Panc1 (cell line): ENCODE data around the gene NRG2. TPM values are rescaled to one million over a fixed set of nuclear protein-coding genes. Genes with fewer than 3 reads are reported as not detected.

Source experiments
- ATAC-seq: fragments of 200-7000 bp; cut with Tn5 transposase; 2 replicates; pipeline ENCODE4 v1.9.1; 2020; ENCODE audit warnings: mild to moderate bottlenecking, moderate library complexity
- BruUV-seq: library from RNA; stranded (reverse); fragments of 400-500 nt; replicated peaks from 2 replicates; lab custom pipeline; 2021; lab: Mats Ljungman, UMichigan
- CTCF ChIA-PET: fragments of 300-600 bp; sonication (Branson Sonifier 250); formaldehyde crosslinking; loops from one replicate; lab custom pipeline; 2022; ENCODE audit warnings: antibody characterized with exemption; lab: Charles Lee
- POLR2A ChIA-PET: fragments of 300-600 bp; sonication (Branson Sonifier 250); formaldehyde crosslinking; loops from one replicate; lab custom pipeline; 2022; ENCODE audit warnings: antibody characterized with exemption; lab: Charles Lee
- DNase-seq: peaks from one replicate; pipeline ENCODE4 v3.0.0-alpha.2; 2010; ENCODE audit warnings: low read depth, low spot score
- H3K27ac ChIP-seq: 2 replicates; pipeline ENCODE4 v1.5.1; 2011; ENCODE audit warnings: mild to moderate bottlenecking, low read length, inconsistent platforms
- H3K27me3 ChIP-seq: fragments of 200-500 bp; sonication (Bioruptor generic); 2 replicates; pipeline ENCODE4 v1.6.0; 2014; ENCODE audit warnings: low read length, inconsistent platforms; ENCODE audit not compliant: control insufficient read depth, insufficient read depth
- H3K36me3 ChIP-seq: fragments of 200-500 bp; sonication (Bioruptor generic); 2 replicates; pipeline ENCODE4 v1.5.1; 2014; ENCODE audit warnings: inconsistent platforms, mild to moderate bottlenecking, low read length, moderate library complexity; ENCODE audit not compliant: control insufficient read depth, insufficient read depth
- H3K4me1 ChIP-seq: 2 replicates; pipeline ENCODE4 v1.5.1; 2011; ENCODE audit warnings: inconsistent platforms, mild to moderate bottlenecking, low read length, moderate library complexity; ENCODE audit not compliant: control insufficient read depth, insufficient read depth
- H3K4me3 ChIP-seq, 2 experiments: 2 replicates each; pipeline ENCODE4 v1.5.1; 2011 to 2012; ENCODE audit warnings: low read depth in 2 of 2, low read length in 2 of 2, mild to moderate bottlenecking in 2 of 2, inconsistent platforms in 1 of 2, moderate library complexity in 1 of 2
- H3K9me3 ChIP-seq: fragments of 200-500 bp; sonication (Bioruptor generic); 2 replicates; pipeline ENCODE4 v1.5.1; 2014; ENCODE audit warnings: low read depth, mild to moderate bottlenecking, inconsistent platforms, low read length, moderate library complexity; ENCODE audit not compliant: control insufficient read depth, insufficient read depth
- CTCF ChIP-seq: fragments of 450-650 bp; IDR thresholded peaks from 2 replicates; pipeline ENCODE4 v1.5.1; 2017; ENCODE audit warnings: mild to moderate bottlenecking
- POLR2AphosphoS5 ChIP-seq: IDR thresholded peaks from 2 replicates; pipeline ENCODE4 v1.6.1; 2012; ENCODE audit warnings: mild to moderate bottlenecking, low read depth, low read length, moderate library complexity
- REST ChIP-seq, 2 experiments: IDR thresholded peaks; 2 replicates each; pipeline ENCODE4 v1.6.1; 2011 to 2012; ENCODE audit warnings: low read depth in 2 of 2, control low read depth in 1 of 2, low read length in 1 of 2, mild to moderate bottlenecking in 1 of 2, moderate library complexity in 1 of 2; ENCODE audit not compliant: insufficient read depth in 1 of 2
- SIN3A ChIP-seq: IDR thresholded peaks from 2 replicates; pipeline ENCODE4 v1.6.1; 2012; ENCODE audit warnings: low read depth, mild to moderate bottlenecking, low read length, moderate library complexity, borderline replicate concordance; ENCODE audit not compliant: insufficient read depth
- TCF7L2 ChIP-seq: IDR thresholded peaks from 2 replicates; pipeline ENCODE4 v1.6.1; 2011; ENCODE audit warnings: mild to moderate bottlenecking, low read depth, low read length, inconsistent platforms
- in situ Hi-C: cut with HindIII; loops from 2 replicates; pipeline ENCODE4 v1.10.0; 2016; ENCODE audit warnings: low sequenced_read_pairs, low pct_unique_long_range_greater_than_20kb
- intact Hi-C: fragments of 100-400 bp; cut with micrococcal nuclease; formaldehyde crosslinking; loops from one replicate; pipeline ENCODE4 v1.10.0; 2022; ENCODE audit not compliant: unreplicated experiment
- total RNA-seq: library from RNA; stranded (reverse); gene quantifications from one replicate; pipeline ENCODE4 v1.2.1, GENCODE V29; 2021; ENCODE audit not compliant: unreplicated experiment

The NRG2 gene
- total RNA-seq, 1 experiment from 2014 or later: 20.2 TPM

DNA sequence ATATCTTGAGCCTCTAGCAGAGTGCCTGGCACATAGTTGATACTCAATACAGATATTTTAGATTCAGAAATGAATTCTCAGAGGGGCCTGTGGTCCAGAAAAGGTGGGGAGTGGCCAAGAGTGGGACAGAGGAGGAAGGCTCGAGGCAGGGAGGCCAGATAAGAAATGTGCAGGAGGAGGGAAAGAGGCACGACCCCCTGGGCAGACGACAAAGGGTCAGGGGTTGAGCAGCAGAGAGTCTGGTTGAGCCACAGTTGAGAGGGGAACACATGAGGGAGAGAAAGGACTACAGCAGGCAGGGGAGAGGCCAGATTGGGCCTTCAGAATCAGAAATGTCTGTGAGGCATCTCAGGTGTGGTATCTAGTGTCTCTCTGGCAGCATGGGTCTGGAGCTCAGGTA, 158.4 kb downstream of the NRG2 start:
- ATAC-seq: no peak
- CTCF ChIA-PET: no interaction called here
- H3K27ac ChIP-seq: no peak overlapping the region
- DNase-seq: no peak
- H3K4me1 ChIP-seq: no peaks in the 10 kb centered on the region
- POLR2A ChIA-PET: interaction anchor here (0.7 kb wide), 1 partner anchor 29 kb away, joined by 3 read pairs; no protein-coding TSS in a partner anchor
- H3K36me3 ChIP-seq: no peaks in the 10 kb centered on the region
- H3K9me3 ChIP-seq: no peaks in the 10 kb centered on the region
- intact Hi-C loops: no loop called here
- in situ Hi-C loops: no loop called here
- no peaks in the 10 kb centered on the region for H3K27me3 ChIP-seq
- H3K4me3 ChIP-seq: no peak overlapping the region
- no peak for TF ChIP-seq REST (IDR thresholded peaks at IDR 0.05; ENCODE audit: insufficient read depth in 1 of 2, low read depth in 2 of 2, low read length in 1 of 2)
- no peak for TF ChIP-seq POLR2AphosphoS5
- TF ChIP-seq SIN3A: no peak
- no peak for TF ChIP-seq TCF7L2
- no peak for TF ChIP-seq CTCF
- no TSS peak for BruUV-seq

DNA sequence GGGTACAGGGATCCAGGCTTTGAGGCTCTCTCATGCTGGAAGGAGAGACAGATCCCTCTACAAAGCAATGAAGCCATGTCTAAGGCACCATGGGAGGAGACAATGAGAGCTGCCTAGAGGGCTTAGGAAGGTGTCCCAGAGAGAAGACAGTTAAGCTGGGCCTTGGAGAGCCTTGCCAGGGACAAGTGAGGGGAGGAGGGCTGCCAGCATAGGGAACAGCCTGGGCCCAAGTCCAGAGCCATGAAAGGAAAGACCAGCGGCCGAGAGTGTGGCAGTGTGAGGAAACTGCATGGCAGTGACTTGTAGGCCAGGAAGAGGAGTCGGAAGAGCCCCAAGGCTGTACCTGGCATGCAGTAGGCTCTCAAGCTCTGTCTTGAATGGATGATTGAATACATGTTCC, 159.0 kb downstream of the NRG2 start:
- Histone ChIP-seq H3K4me1 (no peaks in the 10 kb centered on the region), H3K9me3 (no peaks in the 10 kb centered on the region), H3K27ac (no peak overlapping the region), H3K4me3 (no peak overlapping the region), H3K27me3 (no peaks in the 10 kb centered on the region), H3K36me3 (no peaks in the 10 kb centered on the region)
- TF ChIP-seq TCF7L2: no peak
- no peak for TF ChIP-seq SIN3A
- TF ChIP-seq CTCF: no peak
- intact Hi-C loops (no loop called here), in situ Hi-C loops (no loop called here)
- no peak for ATAC-seq
- ChIA-PET CTCF (no interaction called here), POLR2A (no interaction called here)
- no peak for DNase-seq
- BruUV-seq: no TSS peak
